NCI-H69 (cell line): ENCODE data around the gene HLA-DPA1.
"Not testable (repeated sequence)": the region's sequence is repeated elsewhere in the genome, so short reads cannot be mapped to it uniquely, and the experiment has no call there.

Source experiments
- DNase-seq: peaks from one replicate; lab custom pipeline; 2025; lab: John Stamatoyannopoulos, UW

The HLA-DPA1 gene

GRCh38 chr6:33064723-33065122 is 8.7 kb downstream of the HLA-DPA1 start:
- no peak for DNase-seq

- not testable (repeated sequence) for DNase-seq
These were observed 10.0 kb downstream of the HLA-DPA1 start for GRCh38 chr6:33063435-33063834.

- DNase-seq: peak; percentile 20
These were observed 11.5 kb downstream of the HLA-DPA1 start for GRCh38 chr6:33061987-33062386.

GRCh38 chr6:33057222-33058150 is 16.0 kb downstream of the HLA-DPA1 start:
- DNase-seq: no peak

DNA sequence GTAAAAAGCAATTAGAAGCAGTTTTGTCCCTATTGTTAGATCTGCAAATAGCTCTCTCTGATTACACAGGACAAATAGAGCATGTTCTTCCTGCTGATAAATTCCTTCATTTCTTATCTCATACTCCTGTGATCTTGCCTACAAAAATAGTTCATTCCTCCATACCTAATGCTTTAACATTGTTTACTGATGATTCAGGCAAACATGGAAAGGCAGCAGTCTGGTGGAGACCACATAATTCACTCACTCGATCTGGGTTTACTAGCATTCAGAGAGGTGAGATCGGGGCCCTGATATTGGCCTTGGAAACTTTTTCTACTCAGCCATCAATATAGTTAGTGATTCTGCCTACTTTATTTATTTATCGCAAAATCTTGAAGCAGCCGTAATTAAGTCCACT is 20.2 kb downstream of the HLA-DPA1 start:
- no peak for DNase-seq

DNA sequence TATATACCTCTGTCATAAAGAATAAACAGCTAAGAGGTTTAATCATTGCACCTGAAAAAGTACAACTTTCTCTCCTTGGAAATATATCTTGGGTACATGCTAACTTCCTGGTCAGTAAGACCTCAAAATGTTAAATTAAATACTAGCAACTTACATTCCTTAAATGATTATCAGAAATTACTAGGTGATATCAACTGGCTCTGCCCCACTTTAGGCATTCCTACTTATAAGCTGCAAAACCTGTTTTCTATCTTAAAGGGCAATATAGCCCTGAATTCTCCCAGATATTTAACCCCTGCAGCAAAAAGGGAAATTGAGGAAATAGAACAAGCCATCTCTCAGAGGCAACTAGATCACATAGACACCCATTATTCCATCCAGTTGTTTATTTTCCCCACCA is 20.8 kb downstream of the HLA-DPA1 start:
- DNase-seq: no peak

DNA sequence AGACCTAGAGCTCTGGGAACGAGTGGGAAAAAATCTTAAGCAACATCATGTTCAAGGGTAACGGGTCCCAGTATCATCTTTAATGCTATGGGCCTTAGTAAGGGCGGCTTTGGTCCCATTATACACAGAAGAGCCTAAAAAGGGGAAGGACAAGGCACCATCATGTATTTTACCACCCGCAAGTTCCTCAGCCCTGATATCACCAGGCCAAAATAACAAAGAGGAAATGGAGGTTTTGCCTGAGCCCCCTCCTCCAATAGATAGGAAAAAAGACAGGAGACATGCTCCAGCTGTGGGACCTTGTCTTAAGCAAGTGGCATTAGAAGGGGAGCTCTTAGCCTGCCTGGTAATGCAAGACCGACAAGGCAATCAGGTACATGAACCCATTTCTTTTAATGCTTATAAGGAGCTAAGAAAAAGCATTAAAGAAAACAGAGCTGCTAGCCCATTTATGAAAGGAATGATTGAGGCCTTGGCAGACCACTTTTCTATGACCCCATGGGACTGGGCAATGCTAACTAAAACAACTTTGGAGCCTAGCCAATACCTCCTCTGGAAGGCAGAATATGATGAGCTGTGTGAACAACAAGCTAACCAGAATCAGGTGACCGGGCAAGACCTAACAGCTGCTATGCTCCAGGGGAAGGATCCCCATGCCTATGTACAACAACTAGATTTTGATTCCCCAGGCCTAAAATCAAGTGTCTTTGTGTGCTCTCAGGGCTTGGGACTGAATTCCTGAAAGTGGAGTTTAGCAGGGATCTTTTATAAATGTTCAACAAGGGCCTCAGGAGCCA is 23.2 kb downstream of the HLA-DPA1 start:
- DNase-seq: no peak

GRCh38 chr6:33049323-33050013 is 24.0 kb downstream of the HLA-DPA1 start:
- no peak for DNase-seq

DNA sequence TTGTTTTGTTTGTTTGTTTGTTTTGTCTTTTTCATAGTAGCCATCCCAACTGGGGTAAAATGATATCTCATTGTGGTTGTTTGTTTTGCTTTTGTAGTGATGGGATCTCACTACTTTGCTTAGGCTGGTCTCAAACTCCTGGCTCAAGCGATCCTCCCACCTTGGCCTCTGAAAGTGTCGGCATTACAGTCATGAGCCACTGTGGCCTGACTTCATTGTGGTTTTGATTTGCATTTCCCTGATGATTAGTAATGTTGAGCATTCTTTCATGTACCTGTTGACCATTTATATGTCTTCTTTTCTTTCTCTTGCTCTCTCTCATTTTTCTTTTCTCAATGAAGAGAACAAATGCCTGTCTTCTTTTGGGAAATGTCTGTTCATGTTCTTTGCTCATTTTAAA is 33.3 kb downstream of the HLA-DPA1 start:
- no peak for DNase-seq

GRCh38 chr6:33036535-33036934 is 36.9 kb downstream of the HLA-DPA1 start:
- DNase-seq: no peak

DNA sequence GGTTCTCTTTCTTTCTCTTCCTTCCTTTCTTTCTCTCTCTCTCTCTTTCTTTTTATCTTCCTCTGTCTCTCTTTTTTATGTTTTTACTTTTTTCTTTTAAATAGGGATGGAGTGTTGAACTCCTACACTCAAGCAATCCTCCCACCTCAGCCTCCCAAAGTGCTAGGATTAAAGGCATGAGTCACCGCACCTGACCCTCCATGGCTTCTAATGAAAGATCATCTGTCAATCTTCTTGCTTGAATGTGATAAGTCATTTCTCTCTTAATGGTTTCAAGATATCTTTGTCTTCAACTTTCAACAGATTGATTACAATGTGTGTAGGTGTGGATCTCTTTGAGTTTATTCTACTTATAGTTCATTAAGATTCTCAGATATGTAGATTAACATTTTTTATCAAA is 38.9 kb downstream of the HLA-DPA1 start:
- DNase-seq: no peak

DNA sequence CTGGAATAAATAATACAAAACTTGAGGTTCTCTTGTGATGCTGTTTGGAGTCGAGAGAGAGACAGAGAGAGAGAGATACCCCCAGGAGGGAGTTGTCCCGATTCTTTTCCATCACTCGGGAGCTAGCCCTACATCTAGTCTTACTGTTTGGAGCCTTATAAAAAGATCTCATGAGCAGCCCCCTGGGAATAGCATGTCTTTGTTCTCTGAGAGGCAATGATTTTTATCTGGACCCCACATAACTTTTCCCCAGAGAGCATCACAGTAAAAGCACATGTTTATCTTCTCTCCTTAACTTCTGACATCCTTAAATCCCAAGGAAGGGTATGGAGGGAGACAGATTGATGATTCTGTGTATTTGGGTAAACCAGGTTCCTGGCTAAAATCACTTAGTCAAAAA is 43.2 kb downstream of the HLA-DPA1 start:
- DNase-seq: no peak

GRCh38 chr6:33029328-33030184 is 43.9 kb downstream of the HLA-DPA1 start:
- no peak for DNase-seq

- no peak for DNase-seq
These were observed 45.1 kb downstream of the HLA-DPA1 start for GRCh38 chr6:33028220-33028849.

DNA sequence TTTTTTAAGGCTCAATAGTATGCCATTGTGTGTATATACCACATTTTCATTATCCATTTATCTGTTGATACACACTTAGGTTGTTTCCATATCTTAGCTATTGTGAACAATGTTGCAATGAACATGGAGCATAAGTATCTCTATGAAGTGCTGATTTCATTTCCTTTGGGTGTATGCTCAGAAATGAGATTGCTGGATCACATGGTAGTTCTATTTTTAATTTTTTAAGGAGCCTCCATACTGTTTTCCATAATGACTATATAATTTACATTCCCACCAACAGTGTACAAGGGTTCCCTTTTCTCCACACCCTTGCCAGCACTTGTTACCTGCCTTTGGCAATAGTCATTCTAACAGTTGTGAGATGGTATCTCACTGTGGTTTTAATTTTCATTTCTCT is 48.9 kb downstream of the HLA-DPA1 start:
- DNase-seq: no peak

GRCh38 chr6:33023536-33023935 is 49.9 kb downstream of the HLA-DPA1 start:
- DNase-seq: no peak

DNA sequence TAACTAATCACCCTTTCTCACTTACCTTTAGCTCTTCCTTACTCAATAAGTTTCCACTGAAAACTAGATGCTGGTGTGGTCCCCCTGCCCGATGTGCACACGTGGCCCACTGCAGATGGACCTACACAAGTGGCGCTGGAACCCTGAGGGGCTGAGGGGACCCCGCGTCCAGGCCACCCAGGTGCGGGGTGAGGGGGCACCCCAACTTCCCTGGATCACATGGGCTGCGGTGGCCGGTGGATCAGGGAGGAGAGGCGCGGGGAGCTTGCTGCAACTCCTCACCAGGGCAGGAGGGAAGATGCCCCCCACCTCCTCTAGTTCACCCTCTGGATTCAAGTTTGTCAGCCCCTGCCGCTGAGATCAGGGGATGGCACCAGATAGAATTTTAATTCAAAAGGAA is 51.5 kb downstream of the HLA-DPA1 start:
- DNase-seq: no peak

GRCh38 chr6:33019372-33019771 is 54.1 kb downstream of the HLA-DPA1 start:
- no peak for DNase-seq

DNA sequence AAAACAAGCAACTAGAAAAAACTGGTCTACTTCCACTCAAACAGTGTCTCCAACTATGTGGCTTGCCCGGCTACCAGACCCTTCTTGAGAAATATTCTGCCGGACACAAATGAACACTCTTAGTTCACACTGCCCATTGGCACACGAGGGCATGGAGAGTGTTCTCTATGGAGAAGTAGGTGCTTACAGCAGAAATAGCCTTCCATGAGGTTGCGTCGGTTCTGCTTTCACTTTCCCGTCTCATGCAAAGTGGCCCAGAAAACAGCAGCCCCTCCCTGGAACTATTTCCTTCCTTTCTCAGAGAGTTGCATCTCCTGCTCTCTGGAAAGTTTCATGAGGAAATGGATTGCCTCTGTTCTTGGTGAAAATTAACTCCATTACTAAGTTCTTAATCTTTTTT is 54.5 kb downstream of the HLA-DPA1 start:
- peak; percentile 15 for DNase-seq

DNA sequence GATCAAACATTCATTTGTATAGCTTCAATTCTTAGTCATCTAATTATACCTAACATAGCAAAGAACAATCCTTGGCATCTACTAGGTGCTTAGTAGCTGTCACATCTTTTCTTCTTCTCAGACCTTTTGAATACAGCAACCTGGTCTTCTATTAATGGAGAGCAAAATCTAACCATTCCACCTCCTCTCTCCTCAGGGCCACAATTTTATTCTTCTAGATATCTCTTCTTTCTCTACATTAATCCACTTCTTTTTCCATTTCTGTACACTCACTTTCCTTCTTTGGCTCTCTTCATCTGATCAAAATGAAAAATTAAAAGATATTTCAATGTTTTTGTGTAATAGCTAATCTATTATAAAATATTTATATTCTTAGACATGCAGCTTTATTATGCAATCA is 55.0 kb downstream of the HLA-DPA1 start:
- peak; percentile 61 for DNase-seq
